GM12878 (cell line): ENCODE data around the gene DESI2. TPM values are rescaled to one million over a fixed set of nuclear protein-coding genes. Genes with fewer than 3 reads are reported as not detected.

Experiments used
- ATF7 ChIP-seq: fragments of 450-650 bp; IDR thresholded peaks from 2 replicates; pipeline ENCODE4 v1.6.1; 2016; ENCODE audit warnings: low read depth, mild to moderate bottlenecking
- CEBPB ChIP-seq, 2 experiments: fragments of 150-350 bp in 1 of 2; IDR thresholded peaks; 2 replicates each; pipeline ENCODE4 v1.6.1; 2012 to 2014; ENCODE audit warnings: low read depth in 2 of 2, low read length in 2 of 2, borderline replicate concordance in 1 of 2, inconsistent platforms in 1 of 2
- EED ChIP-seq: sonication (generic); IDR thresholded peaks from 2 replicates; pipeline ENCODE4 v1.6.1; 2016; ENCODE audit warnings: antibody characterized with exemption, low read depth
- EGR1 ChIP-seq, 2 experiments: IDR thresholded peaks; 1 replicate in 1 of 2; 2 replicates in 1 of 2; pipeline ENCODE4 v1.6.1; 2011 to 2012; ENCODE audit warnings: low read depth in 2 of 2, low read length in 2 of 2, borderline replicate concordance in 1 of 2, mild to moderate bottlenecking in 1 of 2, moderate library complexity in 1 of 2
- MAX ChIP-seq: IDR thresholded peaks from 2 replicates; pipeline ENCODE4 v1.6.1; 2012; ENCODE audit warnings: low read depth, low read length, improper control_type of control experiment
- MYB ChIP-seq: fragments of 150-350 bp; IDR thresholded peaks from 2 replicates; pipeline ENCODE4 v1.6.1; 2014; ENCODE audit warnings: mild to moderate bottlenecking, low read depth, low read length, borderline replicate concordance
- NFIC ChIP-seq: IDR thresholded peaks from 2 replicates; pipeline ENCODE4 v1.6.1; 2012; ENCODE audit warnings: low read depth, mild to moderate bottlenecking, inconsistent platforms, low read length, moderate library complexity
- PRDM15 ChIP-seq: fragments of 450-650 bp; formaldehyde crosslinking; IDR thresholded peaks from 2 replicates; pipeline ENCODE4 v1.4.0; 2020; ENCODE audit warnings: mild to moderate bottlenecking, moderate library complexity
- TARDBP ChIP-seq: IDR thresholded peaks from 2 replicates; pipeline ENCODE4 v1.6.1; 2016; ENCODE audit warnings: borderline replicate concordance
- polyA plus RNA-seq, 11 experiments: library from polyadenylated mRNA; depleted of rRNA in 4 of 11; unstranded in 6 of 11; stranded (reverse) in 5 of 11; fragments of >200 nt; fragmentation: Nextera tagmentation in 4 of 11; fragmentation: Illumina TruSeq in 1 of 11; extraction: Ambion mirVana in 4 of 11; extraction: Trizol in 1 of 11; gene quantifications; 1 replicate in 1 of 11; 2 replicates in 10 of 11; pipeline versions ENCODE4 v1.2.1 to v1.2.3, GENCODE V29; 2011 to 2016; ENCODE audit warnings: inconsistent platforms in 2 of 11, missing spikeins in 2 of 11, low read depth in 1 of 11
- total RNA-seq, 4 experiments: library from RNA; depleted of rRNA in 3 of 4; stranded (reverse); fragments of >200 nt in 3 of 4; fragmentation: Illumina TruSeq in 1 of 4; extraction: Trizol in 1 of 4; gene quantifications; 2 replicates each; pipeline versions ENCODE4 v1.2.1 to v1.2.3, GENCODE V29; 2013 to 2021

DESI2 gene
- total and polyA plus RNA-seq, 10 of the 15 experiments (the other 5 are each of a cell fraction or from before 2014, with no cell fraction given): 6.2 to 21.5 (median 17.3) TPM

GRCh38 chr1:244634546-244634945, 18.4 kb upstream of the DESI2 start (continued):
- TF ChIP-seq TARDBP (no peak), MAX (no peak), CEBPB (IDR thresholded peaks at IDR 0.05; ENCODE audit: borderline replicate concordance in 1 of 2, low read depth in 2 of 2, low read length in 2 of 2) (no peak), ATF7 (no peak), EGR1 (IDR thresholded peaks at IDR 0.05; ENCODE audit: borderline replicate concordance in 1 of 2, low read depth in 2 of 2, low read length in 2 of 2) (no peak), NFIC (no peak), PRDM15 (no peak), EED (no peak), MYB (no peak)
